IPS DF 4.7 (cell line): Measurements from ENCODE around the gene MYH10.
A peak's percentile ranks its signal among the peaks of the same experiment; 100 is the strongest.

Experiments used
- DNase-seq: peaks from one replicate; pipeline ENCODE4 v3.0.0-alpha.2; 2013; ENCODE audit warnings: low spot score; ENCODE audit errors: extremely low read depth

The MYH10 gene

DNA sequence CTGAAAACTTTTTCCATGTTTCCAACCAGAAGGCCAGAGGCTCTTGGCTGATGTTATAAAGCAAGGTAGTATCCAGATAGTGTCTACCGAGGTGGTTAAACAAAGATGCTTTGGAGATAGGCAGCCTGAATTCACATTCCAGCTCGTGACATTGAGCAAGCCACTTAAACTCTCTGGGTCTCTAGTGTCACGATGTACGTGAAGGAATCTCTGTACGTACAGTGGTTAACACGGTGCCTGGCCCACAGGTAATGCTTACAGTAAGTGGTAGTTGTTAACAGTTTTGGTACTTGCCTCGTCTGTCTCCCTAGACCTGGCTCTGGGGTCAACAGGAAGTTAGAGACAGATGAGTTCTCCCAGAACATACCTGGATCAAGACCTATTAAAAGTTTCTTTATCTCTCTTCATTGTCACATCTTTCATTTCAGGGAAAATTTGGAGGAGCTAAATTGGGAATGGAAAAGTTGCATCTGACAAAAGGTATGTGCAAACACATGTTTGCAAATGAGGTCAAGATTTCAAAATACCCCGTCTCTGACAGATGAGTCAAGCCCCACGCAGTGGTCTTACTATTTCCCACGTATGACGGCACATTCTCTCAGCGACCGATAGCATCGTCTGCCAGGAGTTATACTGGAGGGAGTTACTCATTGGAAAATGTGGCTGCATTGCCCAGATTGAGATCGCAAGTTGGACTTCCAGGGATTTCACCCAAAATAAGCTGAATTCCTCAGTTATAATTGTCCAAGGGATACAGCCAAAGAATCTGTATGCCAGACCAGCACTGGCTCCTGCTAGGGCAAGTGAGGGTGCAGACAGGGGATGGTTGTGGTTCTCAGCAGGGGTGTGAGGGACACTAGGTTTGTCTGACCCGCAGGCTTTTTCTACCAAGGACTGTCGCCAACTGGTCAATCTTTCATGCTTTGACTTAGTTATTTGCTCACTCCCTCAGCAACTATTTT lies 18.9 kb upstream of the MYH10 start:
- no peak for DNase-seq

- DNase-seq = no peak
These were observed 17.4 kb upstream of the MYH10 start for GRCh38 chr17:8647956-8648355.

- DNase-seq = no peak
These were observed 16.7 kb upstream of the MYH10 start for GRCh38 chr17:8647202-8647601.

DNA sequence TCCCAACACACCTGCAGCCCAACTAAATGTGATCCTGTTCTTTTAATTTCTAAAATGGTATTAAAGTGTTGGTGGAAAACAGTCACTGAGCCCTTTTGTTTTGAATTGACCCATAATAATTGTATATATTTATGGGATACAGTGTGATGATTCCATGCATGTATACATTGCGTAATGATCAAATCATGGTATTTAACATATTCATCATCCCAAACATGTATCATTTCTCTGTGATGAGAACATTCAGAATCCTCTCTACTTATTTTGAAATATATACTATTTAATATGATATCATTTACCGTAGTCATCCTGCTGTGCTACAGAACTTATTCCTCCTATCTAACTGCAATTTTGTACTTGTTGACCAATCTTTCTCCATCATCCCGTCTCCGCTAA lies 14.0 kb upstream of the MYH10 start:
- no peak for DNase-seq

- DNase-seq = no peak
These were observed 13.5 kb upstream of the MYH10 start for GRCh38 chr17:8643855-8644506.

GRCh38 chr17:8639709-8640108 lies 9.2 kb upstream of the MYH10 start:
- no peak for DNase-seq

- peak; percentile 11 for DNase-seq
These were observed 1.5 kb upstream of the MYH10 start for GRCh38 chr17:8632061-8632460.

DNA sequence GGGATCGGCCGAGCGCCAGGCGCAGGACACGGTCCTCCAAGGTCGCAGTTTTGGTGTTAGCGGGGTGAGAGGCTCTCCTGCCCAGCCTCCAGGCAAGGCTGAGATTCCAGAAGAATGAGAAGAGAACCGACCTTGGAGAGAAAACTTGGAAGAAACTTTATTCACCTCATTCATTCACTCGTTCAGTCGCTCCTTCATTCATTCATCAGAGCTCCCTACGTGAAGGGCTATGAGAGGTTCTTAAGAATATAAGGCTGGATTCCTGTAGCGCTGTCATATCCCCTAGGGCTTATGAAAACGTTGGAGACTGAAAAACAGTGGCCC lies 991 bp upstream of the MYH10 start:
- no peak for DNase-seq

- peak; percentile 98 for DNase-seq
These were observed 453 bp upstream of the MYH10 start for GRCh38 chr17:8630802-8631553.

DNA sequence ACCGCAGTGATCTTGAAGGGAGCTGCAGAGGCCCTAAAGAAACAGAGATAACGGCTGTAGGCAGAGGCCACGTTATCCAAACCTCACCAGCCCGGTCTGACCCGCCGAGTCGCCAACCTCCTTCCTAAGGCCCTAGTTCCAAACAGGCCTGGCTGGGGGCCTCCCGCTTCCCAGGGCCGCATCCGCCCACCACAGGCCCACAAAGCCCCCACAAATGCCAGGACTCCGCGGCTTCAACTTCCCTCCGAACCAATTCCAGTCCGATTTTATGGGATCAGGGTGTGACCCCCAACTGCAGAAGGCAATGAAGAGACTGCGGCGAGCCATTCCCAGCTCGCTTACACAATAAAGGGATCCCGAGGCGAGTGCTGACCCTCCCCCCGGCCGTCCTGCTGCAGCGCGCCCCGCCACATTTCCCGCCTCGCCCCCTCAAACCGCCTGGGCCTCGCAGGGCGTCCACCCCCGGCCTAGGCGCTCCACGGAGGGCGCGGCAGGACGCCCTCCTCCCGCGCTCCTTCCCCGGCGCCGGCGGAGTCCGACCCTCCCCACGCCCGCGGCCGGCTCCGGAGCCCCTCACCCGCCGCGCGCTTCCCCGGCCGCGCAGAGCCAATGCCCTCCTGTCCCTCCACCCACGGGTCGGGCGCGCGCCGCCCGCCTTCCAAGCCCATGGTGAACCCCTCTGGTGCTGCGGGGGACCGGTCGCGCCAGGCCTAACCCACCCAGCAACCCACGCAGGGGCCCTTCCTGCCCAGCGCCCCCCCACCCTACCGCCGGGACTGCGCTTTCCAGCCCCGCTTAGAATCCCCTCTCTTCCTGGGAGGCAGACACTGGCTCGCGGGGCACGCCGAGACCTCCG lies 926 bp downstream of the MYH10 start:
- DNase-seq = no peak

GRCh38 chr17:8628609-8629169 lies 1.8 kb downstream of the MYH10 start:
- no peak for DNase-seq

DNA sequence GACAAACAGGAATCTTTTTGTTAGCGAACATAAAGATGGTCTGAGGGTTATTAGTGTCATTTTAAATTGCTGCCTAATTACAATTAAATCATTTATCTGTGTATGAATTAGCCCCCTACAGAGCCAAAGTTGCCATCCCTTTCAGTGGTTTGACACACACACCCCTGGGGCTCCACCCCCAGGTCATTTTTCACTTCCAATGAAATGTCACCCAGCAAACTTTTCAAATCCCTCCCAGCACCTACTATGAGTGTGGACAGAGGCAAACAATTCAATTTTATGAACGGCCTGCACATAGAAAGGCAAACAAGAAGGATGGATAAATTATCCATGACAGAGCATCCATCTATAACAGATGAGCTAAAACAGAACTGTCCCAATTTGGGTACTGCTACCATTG lies 2.4 kb downstream of the MYH10 start:
- no peak for DNase-seq

DNA sequence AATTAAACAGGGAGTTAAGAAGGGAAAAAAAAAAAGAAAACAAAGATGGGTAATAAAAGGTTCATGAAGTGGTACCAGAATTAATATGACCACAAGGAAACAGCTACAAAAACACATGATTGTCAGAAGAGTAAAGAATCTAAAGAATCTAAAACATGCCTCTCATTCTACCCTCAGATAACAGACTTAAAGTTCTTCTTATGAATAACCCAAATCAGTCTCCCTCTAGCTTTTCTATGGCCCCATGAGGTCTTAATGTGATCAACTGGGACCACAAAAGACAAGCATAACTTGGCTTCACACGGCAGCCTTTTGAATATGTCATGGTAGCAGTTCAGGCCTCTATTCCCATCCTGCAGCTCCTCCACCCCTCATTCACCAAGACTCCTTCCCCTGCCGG lies 6.9 kb downstream of the MYH10 start:
- no peak for DNase-seq

- DNase-seq = no peak
These were observed 8.3 kb downstream of the MYH10 start for GRCh38 chr17:8622191-8622590.

GRCh38 chr17:8621585-8621984 lies 8.9 kb downstream of the MYH10 start:
- no peak for DNase-seq

GRCh38 chr17:8619294-8619693 lies 11.2 kb downstream of the MYH10 start:
- no peak for DNase-seq

GRCh38 chr17:8618825-8619224 lies 11.7 kb downstream of the MYH10 start:
- DNase-seq = no peak

- no peak for DNase-seq
These were observed 15.5 kb downstream of the MYH10 start for GRCh38 chr17:8614988-8615387.

DNA sequence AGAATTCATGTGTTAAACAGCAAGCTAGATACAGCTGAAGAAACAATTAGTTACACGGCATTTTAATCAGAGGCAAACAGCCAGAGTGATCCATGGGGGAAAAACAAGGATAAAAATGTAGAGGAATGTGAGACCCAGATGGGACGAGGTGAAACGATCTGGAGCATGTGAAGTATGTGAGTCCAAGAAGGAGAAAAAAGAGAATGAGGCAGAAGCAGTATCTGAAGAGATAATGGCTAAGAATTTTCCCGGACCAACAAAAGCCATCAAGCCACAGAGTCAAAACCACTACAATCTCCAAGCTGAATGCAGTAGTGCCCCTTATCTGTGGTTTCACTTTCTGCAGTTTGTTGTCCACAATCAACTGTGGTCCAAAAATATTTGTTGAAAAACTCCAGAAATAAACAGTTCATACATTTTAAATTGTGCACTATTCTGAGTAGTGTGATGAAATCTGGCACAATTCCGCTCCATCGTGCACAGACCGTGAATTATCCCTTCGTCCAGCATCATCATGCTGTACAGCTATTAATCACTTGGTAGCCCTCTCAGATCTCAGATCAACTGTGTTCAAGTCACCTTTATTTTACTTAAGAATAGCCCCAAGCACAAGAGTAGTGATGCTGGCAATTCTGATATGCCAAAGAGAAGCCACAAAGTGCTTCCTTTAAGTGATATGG lies 18.8 kb downstream of the MYH10 start:
- DNase-seq = no peak

- DNase-seq = no peak
These were observed 19.4 kb downstream of the MYH10 start for GRCh38 chr17:8611137-8611536.
